ENCODE measurements around the gene FBXW10B.

DNA sequence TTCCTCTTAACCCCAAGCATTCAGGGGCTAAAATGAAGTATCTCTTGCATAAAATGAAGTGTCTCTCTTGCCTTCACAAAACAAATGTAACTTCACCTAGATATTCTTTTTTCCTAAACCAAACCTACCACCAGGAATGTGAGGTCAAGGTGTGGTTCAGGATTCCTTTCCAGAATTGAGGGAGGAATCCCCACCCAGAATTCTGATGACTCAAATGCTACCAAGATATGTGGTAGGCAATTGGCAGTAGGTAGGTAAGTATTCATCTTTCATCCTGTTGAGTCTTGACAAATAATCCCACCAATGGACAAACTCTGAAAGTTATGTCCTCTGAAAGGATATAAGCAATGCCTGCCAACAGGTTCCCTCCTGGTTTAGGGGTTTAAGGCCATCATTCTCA is 38.4 kb upstream of the FBXW10B start:
- TF ChIP-seq, protein P1, sequence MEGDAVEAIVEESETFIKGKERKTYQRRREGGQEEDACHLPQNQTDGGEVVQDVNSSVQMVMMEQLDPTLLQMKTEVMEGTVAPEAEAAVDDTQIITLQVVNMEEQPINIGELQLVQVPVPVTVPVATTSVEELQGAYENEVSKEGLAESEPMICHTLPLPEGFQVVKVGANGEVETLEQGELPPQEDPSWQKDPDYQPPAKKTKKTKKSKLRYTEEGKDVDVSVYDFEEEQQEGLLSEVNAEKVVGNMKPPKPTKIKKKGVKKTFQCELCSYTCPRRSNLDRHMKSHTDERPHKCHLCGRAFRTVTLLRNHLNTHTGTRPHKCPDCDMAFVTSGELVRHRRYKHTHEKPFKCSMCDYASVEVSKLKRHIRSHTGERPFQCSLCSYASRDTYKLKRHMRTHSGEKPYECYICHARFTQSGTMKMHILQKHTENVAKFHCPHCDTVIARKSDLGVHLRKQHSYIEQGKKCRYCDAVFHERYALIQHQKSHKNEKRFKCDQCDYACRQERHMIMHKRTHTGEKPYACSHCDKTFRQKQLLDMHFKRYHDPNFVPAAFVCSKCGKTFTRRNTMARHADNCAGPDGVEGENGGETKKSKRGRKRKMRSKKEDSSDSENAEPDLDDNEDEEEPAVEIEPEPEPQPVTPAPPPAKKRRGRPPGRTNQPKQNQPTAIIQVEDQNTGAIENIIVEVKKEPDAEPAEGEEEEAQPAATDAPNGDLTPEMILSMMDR (IDR thresholded peaks at IDR 0.05): no peak
- no peak for TF ChIP-seq POLR2AphosphoS5 (IDR thresholded peaks at IDR 0.05; ENCODE audit: insufficient read depth in 1 of 2, low read depth in 1 of 2)
- TF ChIP-seq POLR2A (IDR thresholded peaks at IDR 0.05): no peak

Data from vagina (tissue), 2 donors.